Endothelial cell of umbilical vein (primary cell): ENCODE results near the gene LMBR1L. TPM values are rescaled to one million over a fixed set of nuclear protein-coding genes. Genes with fewer than 3 reads are reported as not detected.

Experiments used
- BruUV-seq: library from RNA; stranded (reverse); fragments of 400-500 nt; replicated peaks from 2 replicates; lab custom pipeline; 2021; lab: Mats Ljungman, UMichigan
- CTCF ChIA-PET: fragments of 300-600, 350-600 bp; sonication (Branson Sonifier 250); formaldehyde crosslinking; loops from one replicate; lab custom pipeline; 2021; ENCODE audit warnings: antibody characterized with exemption, inconsistent platforms; lab: Charles Lee
- POLR2A ChIA-PET: fragments of 300-600, 350-600 bp; sonication (Branson Sonifier 250); formaldehyde crosslinking; loops from one replicate; lab custom pipeline; 2021; ENCODE audit warnings: antibody characterized with exemption, inconsistent platforms; lab: Charles Lee
- DNase-seq: peaks from one replicate; pipeline ENCODE4 v3.0.0-alpha.2; 2011; ENCODE audit warnings: low read depth, low spot score
- FAIRE-seq: peaks from 2 replicates; lab custom pipeline; 2011; peaks lifted over from hg19 to GRCh38; lab: Jason Lieb, UNC
- H2AFZ ChIP-seq: 2 replicates; pipeline ENCODE4 v1.6.0; 2012; ENCODE audit warnings: low read depth, low read length, control low read depth, inconsistent platforms
- H3K27ac ChIP-seq: 2 replicates; pipeline ENCODE4 v1.5.1; 2011; ENCODE audit warnings: low read depth, mild to moderate bottlenecking, control low read depth, low read length, moderate library complexity; ENCODE audit not compliant: insufficient read depth
- H3K27me3 ChIP-seq, 2 experiments: 2 replicates each; pipeline versions ENCODE4 v1.6.0 to v1.6.1; 2011; ENCODE audit warnings: low read length in 2 of 2, mixed read lengths in 1 of 2; ENCODE audit not compliant: control insufficient read depth in 2 of 2, insufficient read depth in 2 of 2
- H3K36me3 ChIP-seq, 2 experiments: 2 replicates in 1 of 2; 3 replicates in 1 of 2; pipeline ENCODE4 v1.5.1; 2011; ENCODE audit warnings: low read length in 2 of 2, mild to moderate bottlenecking in 1 of 2, moderate library complexity in 1 of 2; ENCODE audit not compliant: control insufficient read depth in 2 of 2, insufficient read depth in 2 of 2; ENCODE audit errors: extremely low read depth in 1 of 2
- H3K4me1 ChIP-seq: 3 replicates; pipeline ENCODE4 v1.5.1; 2011; ENCODE audit warnings: mild to moderate bottlenecking, low read length; ENCODE audit not compliant: control insufficient read depth, insufficient read depth; ENCODE audit errors: extremely low read depth
- H3K4me2 ChIP-seq: 2 replicates; pipeline ENCODE4 v1.6.1; 2011; ENCODE audit warnings: low read length, control low read depth, mixed read lengths; ENCODE audit not compliant: insufficient read depth
- H3K4me3 ChIP-seq, 3 experiments: fragments of 200-600 bp in 1 of 3; sonication (generic), shearing (Covaris generic) in 1 of 3; replicated peaks in 1 of 3; 2 replicates each; pipeline ENCODE4 v1.5.1; 2011 to 2016; ENCODE audit warnings: control low read depth in 3 of 3, low read length in 3 of 3, mild to moderate bottlenecking in 2 of 3, inconsistent platforms in 1 of 3, low read depth in 1 of 3, moderate library complexity in 1 of 3; ENCODE audit not compliant: insufficient read depth in 1 of 3
- H3K79me2 ChIP-seq: 2 replicates; pipeline ENCODE4 v1.6.0; 2012; ENCODE audit warnings: low read length, inconsistent platforms; ENCODE audit not compliant: control insufficient read depth, insufficient read depth
- H3K9ac ChIP-seq: replicated peaks from 2 replicates; pipeline ENCODE3; 2011; ENCODE audit warnings: low read length, control low read depth; ENCODE audit not compliant: insufficient read depth; ENCODE audit errors: extremely low read depth
- H3K9me1 ChIP-seq: replicated peaks from 3 replicates; pipeline ENCODE4 v1.6.0; 2011; ENCODE audit warnings: mild to moderate bottlenecking, low read length; ENCODE audit not compliant: control insufficient read depth, insufficient read depth; ENCODE audit errors: extremely low read depth
- H3K9me3 ChIP-seq: replicated peaks from 2 replicates; pipeline ENCODE4 v1.5.1; 2012; ENCODE audit warnings: low read length, inconsistent platforms; ENCODE audit not compliant: control insufficient read depth, insufficient read depth
- H4K20me1 ChIP-seq: replicated peaks from 2 replicates; pipeline ENCODE3; 2011; ENCODE audit warnings: mild to moderate bottlenecking, low read length; ENCODE audit not compliant: control insufficient read depth, insufficient read depth; ENCODE audit errors: extremely low read depth
- EZH2 ChIP-seq: IDR thresholded peaks from 2 replicates; pipeline ENCODE4 v1.6.1; 2012; ENCODE audit warnings: borderline replicate concordance, low read depth, mild to moderate bottlenecking, moderate library complexity, low read length, inconsistent platforms; ENCODE audit not compliant: severe bottlenecking
- FOS ChIP-seq: IDR thresholded peaks from 2 replicates; pipeline ENCODE4 v1.6.1; 2011; ENCODE audit warnings: mild to moderate bottlenecking, low read length, moderate library complexity, borderline replicate concordance; ENCODE audit not compliant: insufficient read depth
- GATA2 ChIP-seq: IDR thresholded peaks from 2 replicates; pipeline ENCODE4 v1.7.0; 2011; ENCODE audit warnings: low read depth, mild to moderate bottlenecking, moderate library complexity, mixed read lengths, low read length; ENCODE audit not compliant: insufficient read length, insufficient read depth
- JUN ChIP-seq: IDR thresholded peaks from 2 replicates; pipeline ENCODE4 v1.6.1; 2011; ENCODE audit warnings: borderline replicate concordance, low read depth; ENCODE audit not compliant: insufficient read length, insufficient read depth
- MYC ChIP-seq: IDR thresholded peaks from one replicate; pipeline ENCODE4 v1.6.1; 2011; ENCODE audit warnings: mild to moderate bottlenecking, low read depth, low read length
- POLR2A ChIP-seq: IDR thresholded peaks from 2 replicates; pipeline ENCODE4 v1.6.1; 2012; ENCODE audit warnings: low read depth, mild to moderate bottlenecking, control low read depth, low read length
- POLR2AphosphoS5 ChIP-seq: IDR thresholded peaks from 2 replicates; pipeline ENCODE4 v1.6.1; 2012; ENCODE audit warnings: low read depth, mild to moderate bottlenecking, control low read depth, low read length, moderate library complexity; ENCODE audit not compliant: insufficient read depth
- dilution Hi-C: fragments of 300-500 bp; cut with MboI; formaldehyde crosslinking; loops from one replicate; pipeline ENCODE4 v1.15.0; 2019; ENCODE audit warnings: low sequenced_read_pairs; ENCODE audit not compliant: extremely low pct_ligation_motif_present
- intact Hi-C: fragments of 100-400 bp; cut with micrococcal nuclease; formaldehyde crosslinking; loops from one replicate; pipeline ENCODE4 v1.10.0; 2022
- polyA plus RNA-seq, 4 experiments: library from polyadenylated mRNA; depleted of rRNA in 3 of 4; stranded (reverse) in 3 of 4; unstranded in 1 of 4; fragments of >200 nt; gene quantifications; 2 replicates each; pipeline versions ENCODE4 v1.2.1 to v1.2.3, GENCODE V29; 2011 to 2012; ENCODE audit warnings: missing spikeins in 1 of 4
- total RNA-seq: library from RNA; stranded (reverse); gene quantifications from 2 replicates; pipeline ENCODE4 v1.2.3, GENCODE V29; 2021
- TF ChIP-seq, protein P1 (sequence below): IDR thresholded peaks from 2 replicates; pipeline ENCODE4 v1.6.1; 2011; ENCODE audit not compliant: insufficient read depth, insufficient read length
- TF ChIP-seq, protein P2 (sequence below), 2 donors: IDR thresholded peaks; 1 replicate in 1 of 2; 2 replicates in 1 of 2; pipeline ENCODE4 v1.5.1; 2011; ENCODE audit warnings: low read length in 2 of 2, mild to moderate bottlenecking in 2 of 2, moderate library complexity in 2 of 2, control low read depth in 1 of 2, inconsistent platforms in 1 of 2, low read depth in 1 of 2; ENCODE audit not compliant: insufficient read depth in 1 of 2; ENCODE audit errors: extremely low read depth in 1 of 2

The LMBR1L gene
- total and polyA plus RNA-seq, 2 donors (not counting 3 experiments of a cell fraction or from before 2014, with no cell fraction given), result 78.3 to 106 TPM

DNA sequence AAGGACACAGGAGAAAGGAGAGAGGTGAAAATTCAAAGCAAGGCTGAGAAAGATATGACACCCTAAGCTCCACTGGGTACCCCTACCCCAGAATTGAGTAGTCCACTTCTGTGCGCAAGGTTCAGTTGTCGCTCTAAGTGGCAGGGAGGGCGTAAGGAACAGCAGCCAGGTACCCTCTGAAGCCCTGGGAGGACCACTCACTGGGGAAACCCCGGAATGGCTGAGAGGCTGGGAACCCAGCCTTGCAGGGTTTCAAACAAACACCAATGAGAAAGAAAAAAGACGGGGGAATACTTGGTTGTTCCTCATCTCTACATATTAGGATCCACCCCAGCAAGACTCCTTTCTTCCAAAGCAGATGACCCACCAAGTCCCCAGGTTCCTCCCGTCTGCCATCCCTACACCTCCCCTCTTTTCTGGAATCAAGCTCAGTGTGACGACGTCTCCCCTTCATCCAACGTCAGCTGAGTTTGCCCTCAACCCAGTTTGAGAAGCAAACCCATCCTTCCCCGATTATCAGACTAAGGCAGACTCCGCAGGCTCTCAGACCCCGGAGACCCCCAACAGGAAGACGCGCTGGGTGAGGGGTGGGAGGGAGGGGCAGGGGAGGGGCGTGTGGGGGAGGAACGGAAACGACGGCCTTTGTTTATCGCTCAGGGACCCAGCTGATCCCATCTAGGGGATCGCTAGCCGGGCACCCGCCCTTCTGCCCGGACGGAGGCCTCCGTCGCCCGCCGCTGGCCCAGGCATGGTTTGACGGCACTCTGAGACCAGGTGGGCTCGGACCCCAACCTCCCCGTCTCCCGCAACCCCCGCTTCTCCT is 795 bp downstream of the LMBR1L start:
- TSS peak; percentile 19 for BruUV-seq
- TF ChIP-seq, protein P1, sequence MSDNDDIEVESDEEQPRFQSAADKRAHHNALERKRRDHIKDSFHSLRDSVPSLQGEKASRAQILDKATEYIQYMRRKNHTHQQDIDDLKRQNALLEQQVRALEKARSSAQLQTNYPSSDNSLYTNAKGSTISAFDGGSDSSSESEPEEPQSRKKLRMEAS, result no peak
- TF ChIP-seq POLR2A, result no peak
- no peak for TF ChIP-seq GATA2
- TF ChIP-seq FOS, result no peak
- TF ChIP-seq, protein P2, sequence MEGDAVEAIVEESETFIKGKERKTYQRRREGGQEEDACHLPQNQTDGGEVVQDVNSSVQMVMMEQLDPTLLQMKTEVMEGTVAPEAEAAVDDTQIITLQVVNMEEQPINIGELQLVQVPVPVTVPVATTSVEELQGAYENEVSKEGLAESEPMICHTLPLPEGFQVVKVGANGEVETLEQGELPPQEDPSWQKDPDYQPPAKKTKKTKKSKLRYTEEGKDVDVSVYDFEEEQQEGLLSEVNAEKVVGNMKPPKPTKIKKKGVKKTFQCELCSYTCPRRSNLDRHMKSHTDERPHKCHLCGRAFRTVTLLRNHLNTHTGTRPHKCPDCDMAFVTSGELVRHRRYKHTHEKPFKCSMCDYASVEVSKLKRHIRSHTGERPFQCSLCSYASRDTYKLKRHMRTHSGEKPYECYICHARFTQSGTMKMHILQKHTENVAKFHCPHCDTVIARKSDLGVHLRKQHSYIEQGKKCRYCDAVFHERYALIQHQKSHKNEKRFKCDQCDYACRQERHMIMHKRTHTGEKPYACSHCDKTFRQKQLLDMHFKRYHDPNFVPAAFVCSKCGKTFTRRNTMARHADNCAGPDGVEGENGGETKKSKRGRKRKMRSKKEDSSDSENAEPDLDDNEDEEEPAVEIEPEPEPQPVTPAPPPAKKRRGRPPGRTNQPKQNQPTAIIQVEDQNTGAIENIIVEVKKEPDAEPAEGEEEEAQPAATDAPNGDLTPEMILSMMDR (IDR thresholded peaks at IDR 0.05; ENCODE audit: extremely low read depth in 1 of 2, insufficient read depth in 1 of 2, low read depth in 1 of 2, low read length in 2 of 2), result no peak
- no peak for TF ChIP-seq POLR2AphosphoS5
- no peak for TF ChIP-seq EZH2
- TF ChIP-seq MYC, result no peak
- TF ChIP-seq JUN, result no peak
- dilution Hi-C loops (no loop called here), intact Hi-C loops (loop anchor here (1.0 to 2.0 kb wide), 2 partner anchors 16 to 21 kb away; partner anchors contain the start of genes DHH and TUBA1B)
- peak overlapping the region; percentile 36 to 92 (median 68) for H3K4me3 ChIP-seq
- H3K9me3 ChIP-seq, result no peaks in the 10 kb centered on the region
- peaks cover 28% of the 10 kb centered on the region for H3K4me1 ChIP-seq
- H3K79me2 ChIP-seq, result peaks cover 26% of the 10 kb centered on the region
- CTCF ChIA-PET, result interaction anchor here (1.0 to 5.7 kb wide), 17 partner anchors 8 to 132 kb away, joined by 3 to 56 read pairs (median 9); partner anchors contain the start of genes DHH and TUBA1B
- FAIRE-seq, result peak; percentile 63
- peak overlapping the region; percentile 79 for H3K4me2 ChIP-seq
- H2AFZ ChIP-seq, result peak overlapping the region; percentile 37
- peak; percentile 37 for DNase-seq
- no peaks in the 10 kb centered on the region for H3K27me3 ChIP-seq
- peak overlapping the region; percentile 67 for H3K9ac ChIP-seq
- POLR2A ChIA-PET, result interaction anchor here (0.8 to 5.2 kb wide), 5 partner anchors 8 to 50 kb away, joined by 3 to 27 read pairs (median 7); partner anchors contain the start of genes DHH, KMT2D and TUBA1B
- no peaks in the 10 kb centered on the region for H3K9me1 ChIP-seq
- peak overlapping the region; percentile 36 for H3K27ac ChIP-seq
- H3K36me3 ChIP-seq, result peaks cover 0 to 14% of the 10 kb centered on the region in 2 experiments
- no peaks in the 10 kb centered on the region for H4K20me1 ChIP-seq
